ENCODE results near the gene AGK. TPM values are rescaled to one million over a fixed set of nuclear protein-coding genes. Genes with fewer than 3 reads are reported as not detected.

The AGK gene
- total and polyA plus RNA-seq, 2 of the 8 experiments (the other 6 are each of a cell fraction or from before 2014, with no cell fraction given) = 25.8 to 34.0 TPM

DNA sequence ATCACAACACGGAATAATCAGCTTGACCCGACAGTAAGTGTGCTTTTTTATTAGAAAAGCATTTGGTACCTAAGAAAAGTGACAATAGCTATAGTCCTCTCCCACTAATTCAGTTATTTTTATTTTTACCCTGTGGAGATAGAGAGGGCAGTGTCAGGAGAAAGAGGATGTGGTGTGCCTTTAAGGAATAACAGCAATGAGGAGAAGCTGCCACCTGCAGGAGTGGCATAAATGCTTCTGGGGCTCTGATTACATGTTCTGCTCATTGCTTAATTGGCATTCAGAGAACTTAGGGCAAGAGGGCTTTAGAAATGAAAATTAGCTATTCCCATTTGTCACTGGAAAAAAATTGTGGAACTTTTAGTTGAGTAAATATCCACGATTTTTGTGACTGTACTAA lies 90.7 kb downstream of the AGK start:
- ChIA-PET CTCF (ENCODE audit: partially characterized antibody) (interaction anchor here (0.7 to 2.9 kb wide), 12 partner anchors 9 to 967 kb away, joined by 3 to 9 read pairs (median 4); no protein-coding TSS in a partner anchor), POLR2A (ENCODE audit: partially characterized antibody) (interaction anchor here (1.1 to 1.3 kb wide), 2 partner anchors 9 to 370 kb away, joined by 3 read pairs; no protein-coding TSS in a partner anchor)
- peaks cover 0 to 2% (median 0%) of the 10 kb centered on the region in 4 experiments; a peak in 4 of 7 replicates for H3K4me1 ChIP-seq (replicated peaks in 1 of 4; ENCODE audit: control insufficient read depth in 3 of 4, insufficient read depth in 4 of 4, low read length in 3 of 4)
- H3K27ac ChIP-seq (ENCODE audit: low read depth, low read length) = no peak overlapping the region
- H3K14ac ChIP-seq (ENCODE audit: insufficient read length) = no peak overlapping the region
- no peak overlapping the region for H3K4me3 ChIP-seq (ENCODE audit: extremely low read depth in 1 of 4, insufficient read depth in 2 of 4, low read depth in 3 of 4, low read length in 4 of 4)
- no peak overlapping the region for H2BK12ac ChIP-seq (ENCODE audit: low read depth, low read length)
- H2BK120ac ChIP-seq (replicated peaks; ENCODE audit: low read depth, low read length) = no peak overlapping the region
- no peaks in the 10 kb centered on the region for H3K23me2 ChIP-seq (ENCODE audit: low read depth, low read length)
- no peak overlapping the region for H2BK5ac ChIP-seq (ENCODE audit: low read depth, low read length)
- H3K56ac ChIP-seq (replicated peaks; ENCODE audit: insufficient read length, low read depth, low read length) = no peak overlapping the region
- no peak overlapping the region for H4K8ac ChIP-seq (ENCODE audit: extremely low read depth, insufficient read depth, low read length)
- TF ChIP-seq E2F6 (IDR thresholded peaks at IDR 0.05) (no peak), POLR2A (IDR thresholded peaks at IDR 0.05; ENCODE audit: control extremely low read depth in 1 of 2, low read depth in 2 of 2, low read length in 2 of 2) (no peak), CTCF (IDR thresholded peaks at IDR 0.05; ENCODE audit: control extremely low read depth in 1 of 3, insufficient read depth in 1 of 3, low read depth in 1 of 3, low read length in 3 of 3) (peak in 1 of 3 experiments; percentile 19; a peak in 1 of 4 replicates), RAD21 (IDR thresholded peaks at IDR 0.05 in 1 of 2, conservative IDR thresholded peaks at IDR 0.05 in 1 of 2; ENCODE audit: low read depth in 2 of 2, low read length in 2 of 2) (peak; percentile 52 to 57; a peak in 3 of 4 replicates), ZNF274 (IDR thresholded peaks at IDR 0.05; ENCODE audit: borderline replicate concordance, extremely low read depth, low read length) (no peak)
- peaks cover 2 to 5% (median 3%) of the 10 kb centered on the region in 4 experiments; a peak in 5 of 8 replicates for H3K36me3 ChIP-seq (ENCODE audit: control insufficient read depth in 2 of 4, insufficient read depth in 4 of 4, low read length in 3 of 4)
- no peak overlapping the region for H2BK20ac ChIP-seq (ENCODE audit: low read length)
- WGBS, 2 experiments (ENCODE audit: extremely low coverage in 1 of 2, insufficient coverage in 1 of 2, insufficient read length in 1 of 2, insufficient replicate concordance in 2 of 2, low coverage in 1 of 2, low lambda C conversion rate in 2 of 2, missing lambda C conversion rate in 1 of 2) = 89% methylated on average over 3 of the region's 3 CpGs; no CpG with 5 or more reads in 1 of the 2 experiments
- H4K20me1 ChIP-seq (replicated peaks in 1 of 2; ENCODE audit: control insufficient read depth in 1 of 2, insufficient read depth in 2 of 2, low read length in 2 of 2) = no peaks in the 10 kb centered on the region
- H3K23ac ChIP-seq (ENCODE audit: insufficient read length) = no peak overlapping the region
- no peak overlapping the region for H2AFZ ChIP-seq (ENCODE audit: low read length)
- no peak overlapping the region for H2BK15ac ChIP-seq (ENCODE audit: low read length)
- no peak for DNase-seq (ENCODE audit: low read depth in 1 of 2, low spot score in 2 of 2)
- H4K91ac ChIP-seq (replicated peaks; ENCODE audit: insufficient read length, low read length) = no peak overlapping the region
- H3K4ac ChIP-seq (replicated peaks; ENCODE audit: insufficient read length, low read depth, low read length) = no peak overlapping the region
- H3K9ac ChIP-seq (replicated peaks in 1 of 4; ENCODE audit: extremely low read depth in 1 of 4, low read depth in 3 of 4, low read length in 3 of 4) = no peak overlapping the region
- H2AK5ac ChIP-seq (ENCODE audit: low read depth, low read length) = no peak overlapping the region
- H3K9me3 ChIP-seq (ENCODE audit: insufficient read depth in 2 of 2, low read depth in 1 of 2, low read length in 1 of 2) = no peaks in the 10 kb centered on the region
- no peaks in the 10 kb centered on the region for H3K79me2 ChIP-seq (ENCODE audit: control insufficient read depth in 1 of 2, insufficient read depth in 2 of 2, low read length in 2 of 2)
- FAIRE-seq = no peak
- H4K5ac ChIP-seq (ENCODE audit: insufficient read length, low read depth, low read length) = no peak overlapping the region
- no peaks in the 10 kb centered on the region for H3K79me1 ChIP-seq (ENCODE audit: low read depth, low read length)
- H3K4me2 ChIP-seq (ENCODE audit: insufficient read depth in 1 of 2, low read depth in 2 of 2, low read length in 2 of 2) = no peak overlapping the region
- H3K27me3 ChIP-seq (replicated peaks in 1 of 4; ENCODE audit: control insufficient read depth in 3 of 4, extremely low read depth in 1 of 4, insufficient read depth in 3 of 4, low read length in 3 of 4) = no peaks in the 10 kb centered on the region
- no peak overlapping the region for H3K18ac ChIP-seq (ENCODE audit: extremely low read depth, low read length)
